GM10266 (cell line): ENCODE results near the gene PRKCB.

ENCODE experiments used
- DNase-seq: peaks from one replicate; pipeline ENCODE4 v3.0.0; 2012; ENCODE audit errors: extremely low spot score
- CTCF ChIP-seq: IDR thresholded peaks from 2 replicates; pipeline ENCODE4 v1.5.1; 2012; ENCODE audit warnings: mild to moderate bottlenecking, low read depth; ENCODE audit not compliant: control insufficient read depth, insufficient read depth; ENCODE audit errors: missing control alignments

The PRKCB gene

GRCh38 chr16:23835390-23836077, at the start of gene PRKCB:
TSS of gene PRKCB (plus strand) at chr16:23835983.
- TF ChIP-seq CTCF, result no peak
- DNase-seq, result peak; percentile 97

- no peak for DNase-seq
- no peak for TF ChIP-seq CTCF
Observed at GRCh38 chr16:23786964-23787561, 48.7 kb upstream of the PRKCB start.

- no peak for DNase-seq
- TF ChIP-seq CTCF, result no peak
Observed at GRCh38 chr16:23788685-23789084, 47.1 kb upstream of the PRKCB start.

DNA sequence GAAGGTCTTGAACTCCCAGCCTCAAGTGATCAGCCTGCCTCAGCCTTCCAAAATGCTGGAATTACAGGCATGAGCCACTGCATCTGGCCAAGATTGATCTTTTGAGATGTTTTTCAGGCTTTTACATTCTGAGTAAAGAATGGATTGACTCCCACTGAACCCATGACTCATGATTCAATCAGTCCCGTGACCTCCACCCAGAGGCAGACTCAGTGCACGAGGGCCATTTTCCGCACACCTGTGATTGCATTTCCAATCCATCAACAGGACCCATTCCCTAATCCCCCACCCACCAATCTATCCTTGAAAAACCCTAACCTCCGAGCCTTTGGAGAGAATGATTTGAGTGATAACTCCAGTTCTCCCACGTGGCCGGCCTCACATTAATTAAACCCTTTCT, 40.4 kb upstream of the PRKCB start:
- TF ChIP-seq CTCF, result no peak

DNA sequence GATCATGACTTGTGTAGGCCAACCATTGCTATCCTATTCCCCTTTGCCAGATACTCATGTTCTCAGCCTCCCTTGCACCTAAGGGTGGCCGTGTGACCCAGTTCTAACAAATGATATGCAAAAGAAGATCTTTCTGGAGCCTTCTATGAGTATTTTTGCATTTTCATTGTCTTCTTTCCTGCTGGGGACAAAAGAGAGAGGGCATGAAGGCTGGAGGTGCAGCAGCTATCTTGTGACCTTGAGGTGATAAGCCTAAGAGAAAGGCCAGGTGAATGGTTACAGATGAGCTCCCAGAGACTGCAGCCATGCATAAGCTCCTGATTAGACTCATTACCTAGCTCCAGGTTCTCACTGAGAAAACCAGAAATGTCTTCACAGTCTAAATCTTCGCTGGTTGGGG, 38.8 kb upstream of the PRKCB start:
- no peak for TF ChIP-seq CTCF
- DNase-seq, result no peak

More for the DNA sequence above, 40.4 kb upstream of the PRKCB start:
- DNase-seq, result no peak

DNA sequence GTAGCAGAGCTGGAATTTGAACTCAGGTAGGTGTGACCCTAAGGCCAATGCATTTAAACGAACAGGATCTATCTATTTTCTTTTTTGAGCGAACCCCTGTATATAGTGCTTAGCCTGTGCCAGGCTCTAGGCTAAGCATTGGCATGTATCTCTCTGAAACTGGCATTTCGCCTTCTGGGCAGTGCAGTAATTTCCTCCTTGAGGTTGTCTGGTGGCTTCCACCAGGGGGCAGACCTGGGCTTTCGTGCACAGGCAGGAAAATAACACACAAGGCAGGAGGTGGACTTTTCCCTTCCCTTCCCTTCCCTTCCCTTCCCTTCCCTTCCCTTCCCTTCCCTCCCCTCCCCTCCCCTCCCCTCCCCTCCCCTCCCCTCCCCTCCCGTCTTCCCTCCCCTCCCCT, 34.4 kb upstream of the PRKCB start:
- TF ChIP-seq CTCF, result peak; percentile 91
- DNase-seq, result peak; percentile 66

GRCh38 chr16:23802776-23803175, 33.0 kb upstream of the PRKCB start:
- DNase-seq, result no peak
- TF ChIP-seq CTCF, result no peak
